ENCODE data around the gene C9orf40. TPM values are rescaled to one million over a fixed set of nuclear protein-coding genes. Genes with fewer than 3 reads are reported as not detected.

C9orf40 gene
- total RNA-seq, 1 experiment from 2014 or later: 10.3 TPM

- Histone ChIP-seq H3K23ac (ENCODE audit: insufficient read length, low read depth, low read length) (no peak overlapping the region), H4K5ac (ENCODE audit: insufficient read length, low read depth, low read length) (no peak overlapping the region), H2BK15ac (ENCODE audit: low read depth, low read length) (no peak overlapping the region), H2AK5ac (ENCODE audit: insufficient read length, low read length) (no peak overlapping the region), H3K14ac (ENCODE audit: insufficient read depth, low read length) (no peak overlapping the region), H3K27ac (ENCODE audit: insufficient read length, low read depth, low read length) (no peak overlapping the region), H3K18ac (ENCODE audit: insufficient read length, low read depth, low read length) (no peak overlapping the region), H3K4me2 (ENCODE audit: insufficient read depth, insufficient read length, low read length) (no peak overlapping the region), H2BK12ac (ENCODE audit: insufficient read length, low read depth, low read length) (no peak overlapping the region), H2BK120ac (ENCODE audit: low read depth, low read length, poor library complexity, severe bottlenecking) (no peak overlapping the region), H3K9me3 (ENCODE audit: control insufficient read depth, low read depth, low read length) (peaks cover 5% of the 10 kb centered on the region), H2AFZ (ENCODE audit: low read length) (no peak overlapping the region), H2BK5ac (ENCODE audit: insufficient read length, low read length) (no peak overlapping the region), H4K8ac (replicated peaks; ENCODE audit: insufficient read length, low read depth, low read length) (no peak overlapping the region), H2BK20ac (ENCODE audit: low read depth, low read length, poor library complexity, severe bottlenecking) (no peak overlapping the region), H3K56ac (ENCODE audit: insufficient read length, low read depth, low read length) (no peak overlapping the region), H3K79me2 (ENCODE audit: insufficient read depth, low read length) (no peaks in the 10 kb centered on the region), H3K4me1 (ENCODE audit: insufficient read depth, low read length) (no peaks in the 10 kb centered on the region), H3K23me2 (ENCODE audit: insufficient read length, low read depth, low read length, poor library complexity, severe bottlenecking) (no peaks in the 10 kb centered on the region), H3T11ph (ENCODE audit: low read length) (no peak overlapping the region), H3K9ac (ENCODE audit: extremely low read depth, insufficient read length, low read length) (no peak overlapping the region), H4K20me1 (ENCODE audit: control insufficient read depth, insufficient read depth, insufficient read length) (no peaks in the 10 kb centered on the region), H3K4ac (ENCODE audit: low read depth, low read length) (no peak overlapping the region), H3K27me3 (ENCODE audit: insufficient read depth, low read length) (peaks cover 3% of the 10 kb centered on the region; the same call in 1 of the 2 replicates), H3K79me1 (ENCODE audit: insufficient read depth, low read depth, low read length, poor library complexity, severe bottlenecking) (no peaks in the 10 kb centered on the region), H4K91ac (ENCODE audit: insufficient read length, low read depth, low read length) (no peak overlapping the region)
- no peaks in the 10 kb centered on the region for H3K4me1 Mint-ChIP-seq
- no peaks in the 10 kb centered on the region for H3K27me3 Mint-ChIP-seq (ENCODE audit: low read depth)
- TF ChIP-seq CTCF (conservative IDR thresholded peaks at IDR 0.05): no peak
- peaks cover 21% of the 10 kb centered on the region in 2 experiments for H3K9me3 Mint-ChIP-seq
- H3K27ac Mint-ChIP-seq: no peak overlapping the region
- no peak overlapping the region for H3K4me3 Mint-ChIP-seq
- DNase-seq: no peak
- WGBS (ENCODE audit: extremely low coverage, insufficient read length, low lambda C conversion rate): no CpG with 5 or more reads among the region's 2 CpGs
- H3K36me3 Mint-ChIP-seq (ENCODE audit: insufficient read depth in 1 of 3, low read depth in 3 of 3): peaks cover 15 to 30% (median 16%) of the 10 kb centered on the region in 3 experiments
Observed at GRCh38 chr9:74960561-74960960, 7.8 kb upstream of the C9orf40 start.

All from H9 (cell line).